ENCODE results near the gene YBX3.

- TF ChIP-seq CTCF (IDR thresholded peaks at IDR 0.05; ENCODE audit: low read depth, low read length, poor library complexity, severe bottlenecking), result no peak
- TF ChIP-seq EZH2phosphoT487 (IDR thresholded peaks at IDR 0.05; ENCODE audit: borderline replicate concordance, low read length), result no peak
Observed at GRCh38 chr12:10716277-10716676, 6.8 kb downstream of the YBX3 start.

Measured in DOHH2 (cell line).